ENCODE data around the gene SYDE1.

GRCh38 chr19:15104003-15104402 lies 3.2 kb upstream of the SYDE1 start:
- no peak for TF ChIP-seq ZNF274 (IDR thresholded peaks at IDR 0.05; ENCODE audit: low read depth, low read length)
- TF ChIP-seq YY1 (IDR thresholded peaks at IDR 0.05; ENCODE audit: insufficient read depth, insufficient read length), result no peak

Data from NT2/D1 (cell line).